ENCODE data around the gene SELENON.

- TF ChIP-seq CTCF (IDR thresholded peaks at IDR 0.05): no peak
- TF ChIP-seq JUNB (IDR thresholded peaks at IDR 0.05): no peak
- TF ChIP-seq EP300 (IDR thresholded peaks at IDR 0.05): no peak
- no peak for TF ChIP-seq REST (IDR thresholded peaks at IDR 0.05)
- TF ChIP-seq KDM5A (IDR thresholded peaks at IDR 0.05): no peak
- no peak for TF ChIP-seq MAX (IDR thresholded peaks at IDR 0.05)
- no peak for TF ChIP-seq ZNF302 (CRISPR knock-in tag; IDR thresholded peaks at IDR 0.05)
- TF ChIP-seq POLR2A (IDR thresholded peaks at IDR 0.05; ENCODE audit: low read length): no peak
Observed at GRCh38 chr1:25815208-25816111, 15.5 kb downstream of the SELENON start.
